H9 (cell line): Measurements from ENCODE around the gene PIAS4. TPM values are rescaled to one million over a fixed set of nuclear protein-coding genes. Genes with fewer than 3 reads are reported as not detected.
A peak's percentile ranks its signal among the peaks of the same experiment; 100 is the strongest.

ENCODE experiments used
- DNase-seq: peaks from one replicate; pipeline ENCODE4 v3.0.0-alpha.2; 2017
- H2AFZ ChIP-seq: one replicate; pipeline ENCODE4 v1.6.1; 2013; ENCODE audit warnings: mild to moderate bottlenecking, low read length, control low read depth, moderate library complexity
- H2AK5ac ChIP-seq: 2 replicates; pipeline ENCODE4 v1.6.1; 2013; ENCODE audit warnings: low read length, control low read depth, mixed read lengths; ENCODE audit not compliant: insufficient read length
- H2BK120ac ChIP-seq: one replicate; pipeline ENCODE4 v1.6.1; 2013; ENCODE audit warnings: low read depth, mild to moderate bottlenecking, low read length, control low read depth, inconsistent platforms; ENCODE audit not compliant: poor library complexity, severe bottlenecking
- H2BK12ac ChIP-seq: 2 replicates; pipeline ENCODE4 v1.6.1; 2013; ENCODE audit warnings: low read length, control low read depth, mixed read lengths, low read depth; ENCODE audit not compliant: insufficient read length
- H2BK15ac ChIP-seq: 2 replicates; pipeline ENCODE4 v1.6.1; 2013; ENCODE audit warnings: low read depth, low read length, control low read depth
- H2BK20ac ChIP-seq: one replicate; pipeline ENCODE4 v1.6.1; 2013; ENCODE audit warnings: low read depth, mild to moderate bottlenecking, low read length, control low read depth, inconsistent platforms; ENCODE audit not compliant: poor library complexity, severe bottlenecking
- H2BK5ac ChIP-seq: 2 replicates; pipeline ENCODE4 v1.6.1; 2013; ENCODE audit warnings: low read length, control low read depth, mixed read lengths; ENCODE audit not compliant: insufficient read length
- H3K14ac ChIP-seq: 2 replicates; pipeline ENCODE4 v1.6.1; 2013; ENCODE audit warnings: low read length, control low read depth; ENCODE audit not compliant: insufficient read depth
- H3K18ac ChIP-seq: 2 replicates; pipeline ENCODE4 v1.6.1; 2013; ENCODE audit warnings: low read depth, mild to moderate bottlenecking, mixed read lengths, low read length, control low read depth; ENCODE audit not compliant: insufficient read length
- H3K23ac ChIP-seq: 2 replicates; pipeline ENCODE4 v1.6.1; 2013; ENCODE audit warnings: low read length, control low read depth, mixed read lengths, low read depth; ENCODE audit not compliant: insufficient read length
- H3K23me2 ChIP-seq: 2 replicates; pipeline ENCODE4 v1.6.1; 2013; ENCODE audit warnings: low read depth, mild to moderate bottlenecking, mixed read lengths, low read length, control low read depth; ENCODE audit not compliant: insufficient read length, poor library complexity, severe bottlenecking
- H3K27ac ChIP-seq: 2 replicates; pipeline ENCODE4 v1.5.1; 2013; ENCODE audit warnings: low read length, control low read depth, mixed read lengths, low read depth; ENCODE audit not compliant: insufficient read length
- H3K27me3 ChIP-seq: 2 replicates; pipeline ENCODE4 v1.6.1; 2013; ENCODE audit warnings: low read length, control low read depth, inconsistent platforms; ENCODE audit not compliant: insufficient read depth
- H3K4ac ChIP-seq: 2 replicates; pipeline ENCODE4 v1.6.1; 2013; ENCODE audit warnings: low read depth, mild to moderate bottlenecking, control low read depth, inconsistent platforms, low read length, moderate library complexity
- H3K4me1 ChIP-seq: 2 replicates; pipeline ENCODE4 v1.6.1; 2013; ENCODE audit warnings: low read length, control low read depth, inconsistent platforms; ENCODE audit not compliant: insufficient read depth
- H3K4me2 ChIP-seq: 2 replicates; pipeline ENCODE4 v1.6.1; 2013; ENCODE audit warnings: low read length, control low read depth, mixed read lengths; ENCODE audit not compliant: insufficient read length, insufficient read depth
- H3K56ac ChIP-seq: 2 replicates; pipeline ENCODE4 v1.6.1; 2013; ENCODE audit warnings: low read depth, mild to moderate bottlenecking, mixed read lengths, low read length, control low read depth; ENCODE audit not compliant: insufficient read length
- H3K79me1 ChIP-seq: 2 replicates; pipeline ENCODE4 v1.6.1; 2013; ENCODE audit warnings: low read depth, mild to moderate bottlenecking, moderate library complexity, low read length, control low read depth, inconsistent platforms; ENCODE audit not compliant: insufficient read depth, poor library complexity, severe bottlenecking
- H3K79me2 ChIP-seq: 2 replicates; pipeline ENCODE4 v1.6.1; 2013; ENCODE audit warnings: low read length, control low read depth, inconsistent platforms; ENCODE audit not compliant: insufficient read depth
- H3K9ac ChIP-seq: 2 replicates; pipeline ENCODE4 v1.6.1; 2013; ENCODE audit warnings: low read length, control low read depth, mixed read lengths; ENCODE audit not compliant: insufficient read length; ENCODE audit errors: extremely low read depth
- H3K9me3 ChIP-seq: one replicate; pipeline ENCODE4 v1.6.1; 2013; ENCODE audit warnings: low read depth, low read length, inconsistent platforms; ENCODE audit not compliant: control insufficient read depth
- H3T11ph ChIP-seq: one replicate; pipeline ENCODE4 v1.6.1; 2013; ENCODE audit warnings: mild to moderate bottlenecking, low read length, control low read depth, inconsistent platforms
- H4K20me1 ChIP-seq: one replicate; pipeline ENCODE4 v1.6.1; 2013; ENCODE audit not compliant: control insufficient read depth, insufficient read length, insufficient read depth
- H4K5ac ChIP-seq: 2 replicates; pipeline ENCODE4 v1.6.1; 2013; ENCODE audit warnings: low read depth, mild to moderate bottlenecking, mixed read lengths, low read length, control low read depth; ENCODE audit not compliant: insufficient read length
- H4K8ac ChIP-seq: replicated peaks from 2 replicates; pipeline ENCODE4 v1.6.1; 2013; ENCODE audit warnings: low read length, control low read depth, mixed read lengths, low read depth; ENCODE audit not compliant: insufficient read length
- H4K91ac ChIP-seq: 2 replicates; pipeline ENCODE4 v1.6.1; 2013; ENCODE audit warnings: low read depth, mild to moderate bottlenecking, moderate library complexity, mixed read lengths, low read length, control low read depth; ENCODE audit not compliant: insufficient read length
- H3K27ac Mint-ChIP-seq, 3 experiments: 2 replicates in 2 of 3; 3 replicates in 1 of 3; pipeline ENCODE4 v1.8.0; 2020 to 2021; ENCODE audit warnings: mixed read lengths in 3 of 3, mild to moderate bottlenecking in 1 of 3, moderate library complexity in 1 of 3
- H3K27me3 Mint-ChIP-seq: 2 replicates; pipeline ENCODE4 v1.8.0; 2021; ENCODE audit warnings: low read depth, mild to moderate bottlenecking, moderate library complexity, mixed read lengths
- H3K36me3 Mint-ChIP-seq, 3 experiments: 2 replicates in 2 of 3; 3 replicates in 1 of 3; pipeline ENCODE4 v1.8.0; 2020 to 2021; ENCODE audit warnings: low read depth in 3 of 3, mixed read lengths in 3 of 3; ENCODE audit not compliant: insufficient read depth in 1 of 3
- H3K4me1 Mint-ChIP-seq, 2 experiments: 2 replicates each; pipeline ENCODE4 v1.8.0; 2020; ENCODE audit warnings: mixed read lengths in 2 of 2
- H3K4me3 Mint-ChIP-seq, 2 experiments: 2 replicates in 1 of 2; 3 replicates in 1 of 2; pipeline ENCODE4 v1.8.0; 2020 to 2021; ENCODE audit warnings: mild to moderate bottlenecking in 2 of 2, mixed read lengths in 2 of 2, moderate library complexity in 1 of 2
- H3K9me3 Mint-ChIP-seq, 2 experiments: 2 replicates in 1 of 2; 3 replicates in 1 of 2; pipeline ENCODE4 v1.8.0; 2020; ENCODE audit warnings: mild to moderate bottlenecking in 2 of 2, mixed read lengths in 2 of 2, moderate library complexity in 1 of 2
- CTCF ChIP-seq: fragments of 200-600 bp; sonication (generic); conservative IDR thresholded peaks from 3 replicates; pipeline ENCODE4 v1.8.0; 2021; ENCODE audit warnings: antibody characterized with exemption, mild to moderate bottlenecking
- WGBS: extraction: QIAGEN DNeasy Blood & Tissue Kit; methylation state at CpG from one replicate; pipeline ENCODE4 v1.1.7; 2013; ENCODE audit warnings: missing lambda C conversion rate, low lambda C conversion rate, mixed read lengths; ENCODE audit not compliant: insufficient read length; ENCODE audit errors: extremely low coverage; 5-methylcytosine and 5-hydroxymethylcytosine counted together
- total RNA-seq: library from RNA; stranded (reverse); gene quantifications from 2 replicates; pipeline ENCODE4 v1.2.1, GENCODE V29; 2021

The PIAS4 gene
- total RNA-seq, 1 experiment from 2014 or later, result 52.0 TPM

DNA sequence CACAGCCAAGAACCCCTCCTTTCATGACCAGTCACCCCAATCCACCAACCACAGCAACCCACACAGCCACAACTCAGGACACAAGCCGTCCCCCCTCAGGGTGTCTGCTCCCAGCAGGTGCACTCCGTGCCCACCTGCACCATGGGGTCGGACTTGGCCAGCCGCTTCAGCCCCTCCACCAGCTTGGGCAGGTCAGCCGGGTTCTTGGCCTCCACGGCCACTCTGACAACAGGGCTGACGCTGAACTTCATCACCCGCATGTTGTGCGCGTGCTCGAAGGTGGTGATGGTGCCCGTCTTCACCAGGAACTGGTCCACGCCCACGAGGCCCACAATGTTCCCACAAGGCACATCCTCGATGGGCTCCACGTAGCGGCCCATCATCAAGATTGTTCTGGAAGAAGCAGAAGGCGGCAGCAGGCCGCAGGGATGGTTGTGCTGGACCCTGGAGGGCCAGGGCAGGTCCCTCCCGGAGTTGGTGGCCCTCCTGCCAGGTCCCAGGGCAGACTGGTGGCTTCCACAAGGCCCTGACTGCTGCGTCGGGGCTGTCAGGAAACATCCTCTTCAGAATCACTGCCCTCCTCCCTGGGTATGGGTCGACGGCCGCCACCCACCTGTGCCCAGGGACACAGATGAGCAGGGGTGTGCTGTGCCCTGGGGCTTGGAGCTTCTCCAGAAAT is 27.7 kb upstream of the PIAS4 start:
- peaks cover 82 to 97% (median 91%) of the 10 kb centered on the region in 3 experiments for H3K36me3 Mint-ChIP-seq
- H3K27me3 Mint-ChIP-seq, result peaks cover 6% of the 10 kb centered on the region
- no CpG with 5 or more reads among the region's 25 CpGs for WGBS
- H3K27ac ChIP-seq, result no peak overlapping the region
- H3K4me1 Mint-ChIP-seq, result peaks cover 22 to 26% of the 10 kb centered on the region in 2 experiments
- H3K56ac ChIP-seq, result no peak overlapping the region
- H3K4me1 ChIP-seq, result no peaks in the 10 kb centered on the region
- H2AK5ac ChIP-seq, result no peak overlapping the region
- peaks cover 12% of the 10 kb centered on the region for H3K79me1 ChIP-seq
- H4K8ac ChIP-seq, result no peak overlapping the region
- H4K20me1 ChIP-seq, result peaks cover 4% of the 10 kb centered on the region
- H4K5ac ChIP-seq, result no peak overlapping the region
- no peak overlapping the region for H2BK20ac ChIP-seq
- H3K9ac ChIP-seq, result no peak overlapping the region
- peaks cover 24% of the 10 kb centered on the region for H3K79me2 ChIP-seq
- H2AFZ ChIP-seq, result no peak overlapping the region
- H3K14ac ChIP-seq, result no peak overlapping the region
- H3K4ac ChIP-seq, result no peak overlapping the region
- H2BK15ac ChIP-seq, result no peak overlapping the region
- TF ChIP-seq CTCF, result no peak
- H3K23me2 ChIP-seq, result peaks cover 8% of the 10 kb centered on the region
- no peak overlapping the region for H2BK120ac ChIP-seq
- H3K18ac ChIP-seq, result no peak overlapping the region
- no peaks in the 10 kb centered on the region; a peak in 1 of 5 replicates for H3K9me3 Mint-ChIP-seq
- H3T11ph ChIP-seq, result no peak overlapping the region
- H3K23ac ChIP-seq, result no peak overlapping the region
- peak overlapping the region; percentile 53 to 84 (median 80); a peak in 4 of 7 replicates for H3K27ac Mint-ChIP-seq
- H2BK5ac ChIP-seq, result no peak overlapping the region
- H3K27me3 ChIP-seq, result no peaks in the 10 kb centered on the region
- H2BK12ac ChIP-seq, result no peak overlapping the region
- no peak overlapping the region for H4K91ac ChIP-seq
- no peaks in the 10 kb centered on the region for H3K9me3 ChIP-seq
- peak; percentile 29 for DNase-seq
- 0 out of 5 replicates have a peak overlapping the region, but pooled peaks of 1 of the 2 experiments have one; percentile 35 for H3K4me3 Mint-ChIP-seq
- no peak overlapping the region for H3K4me2 ChIP-seq
